ENCODE data around the gene TMEM100. TPM values are rescaled to one million over a fixed set of nuclear protein-coding genes. Genes with fewer than 3 reads are reported as not detected.

TMEM100 gene
- total RNA-seq, 2 donors from 2014 or later, result 2.9 to 5.6 TPM

- no peaks in the 10 kb centered on the region for H3K9me3 ChIP-seq
- H3K4me3 ChIP-seq, result no peak overlapping the region
- DNase-seq, result no peak
These were observed 1.5 kb downstream of the TMEM100 start for GRCh38 chr17:55720919-55721836.

GRCh38 chr17:55717898-55718735, 4.5 kb downstream of the TMEM100 start:
- no peak overlapping the region for H3K27ac ChIP-seq
- WGBS, 2 donors, result 44 to 50% methylated on average over 11 of the region's 11 CpGs

More at GRCh38 chr17:55720919-55721836, 1.5 kb downstream of the TMEM100 start:
- no peaks in the 10 kb centered on the region for H3K36me3 ChIP-seq (replicated peaks in 1 of 2; ENCODE audit: insufficient read depth in 1 of 2, low read depth in 2 of 2)
- TF ChIP-seq CTCF (IDR thresholded peaks at IDR 0.05) (no peak), POLR2A (IDR thresholded peaks at IDR 0.05) (no peak)
- WGBS, 2 donors, result 63 to 65% methylated on average over 6 of the region's 6 CpGs
- no peaks in the 10 kb centered on the region for H3K27me3 ChIP-seq
- no peak overlapping the region for H3K27ac ChIP-seq
- H3K4me1 ChIP-seq, result no peaks in the 10 kb centered on the region
- intact Hi-C loops (cut with DNase I), result loop anchor here (10.0 kb wide), 1 partner anchor 186 kb away; no protein-coding TSS in a partner anchor
- no peak for ATAC-seq

GRCh38 chr17:55717432-55717831, 5.2 kb downstream of the TMEM100 start:
- H3K9me3 ChIP-seq, result no peaks in the 10 kb centered on the region
- H3K4me3 ChIP-seq, result no peak overlapping the region
- H3K27me3 ChIP-seq, result no peaks in the 10 kb centered on the region
- DNase-seq (no peak), ATAC-seq (no peak)
- H3K36me3 ChIP-seq (replicated peaks in 1 of 2; ENCODE audit: insufficient read depth in 1 of 2, low read depth in 2 of 2), result no peaks in the 10 kb centered on the region
- WGBS, 2 donors, result 77 to 82% methylated on average over 4 of the region's 4 CpGs
- no peak for TF ChIP-seq CTCF (IDR thresholded peaks at IDR 0.05)
- no peak for TF ChIP-seq POLR2A (IDR thresholded peaks at IDR 0.05)
- no peaks in the 10 kb centered on the region for H3K4me1 ChIP-seq
- no peak overlapping the region for H3K27ac ChIP-seq
- intact Hi-C loops (cut with DNase I), result no loop called here

More at GRCh38 chr17:55717898-55718735, 4.5 kb downstream of the TMEM100 start:
- Histone ChIP-seq H3K36me3 (replicated peaks in 1 of 2; ENCODE audit: insufficient read depth in 1 of 2, low read depth in 2 of 2) (no peaks in the 10 kb centered on the region), H3K27me3 (no peaks in the 10 kb centered on the region), H3K4me3 (no peak overlapping the region), H3K9me3 (no peaks in the 10 kb centered on the region), H3K4me1 (no peaks in the 10 kb centered on the region)
- peak; percentile 40 for ATAC-seq
- peak; percentile 72 to 88 (median 76) for DNase-seq
- intact Hi-C loops (cut with DNase I), result no loop called here
- TF ChIP-seq POLR2A (IDR thresholded peaks at IDR 0.05) (no peak), CTCF (IDR thresholded peaks at IDR 0.05) (peak; percentile 55 to 69 (median 63))

- ATAC-seq (no peak), DNase-seq (peak in 1 of 4 donors; percentile 14)
- Histone ChIP-seq H3K36me3 (replicated peaks in 1 of 2; ENCODE audit: insufficient read depth in 1 of 2, low read depth in 2 of 2) (no peaks in the 10 kb centered on the region), H3K4me3 (no peak overlapping the region), H3K9me3 (no peaks in the 10 kb centered on the region), H3K27ac (no peak overlapping the region), H3K27me3 (no peaks in the 10 kb centered on the region), H3K4me1 (no peaks in the 10 kb centered on the region)
- 49 to 56% methylated on average over 4 of the region's 4 CpGs for WGBS, 2 donors
- intact Hi-C loops (cut with DNase I), result no loop called here
- TF ChIP-seq POLR2A (IDR thresholded peaks at IDR 0.05), result no peak
- no peak for TF ChIP-seq CTCF (IDR thresholded peaks at IDR 0.05)
These were observed 11.7 kb downstream of the TMEM100 start for GRCh38 chr17:55710829-55711496.

All from body of pancreas (tissue), 4 donors.